DOHH2 (cell line): ENCODE data around the gene RAI1.
A peak's percentile ranks its signal among the peaks of the same experiment; 100 is the strongest.

Experiments used
- H3F3A ChIP-seq: fragments of 200-600 bp; sonication (generic), shearing (Covaris generic); 2 replicates; pipeline ENCODE4 v1.6.0; 2016; ENCODE audit warnings: antibody characterized with exemption, mild to moderate bottlenecking; ENCODE audit not compliant: control insufficient read depth, insufficient read depth
- H3K27ac ChIP-seq: fragments of 200-600 bp; sonication (generic); 2 replicates; pipeline ENCODE4 v1.5.1; 2014; ENCODE audit warnings: low read depth, mild to moderate bottlenecking, low read length, moderate library complexity
- H3K27me3 ChIP-seq: fragments of 200-600 bp; sonication (generic); 2 replicates; pipeline ENCODE4 v1.6.1; 2014; ENCODE audit warnings: mild to moderate bottlenecking, low read length, mixed read lengths; ENCODE audit not compliant: control insufficient read depth
- H3K36me3 ChIP-seq: fragments of 200-600 bp; sonication (generic); 2 replicates; pipeline ENCODE4 v1.6.1; 2014; ENCODE audit warnings: mild to moderate bottlenecking, low read length, moderate library complexity, mixed read lengths; ENCODE audit not compliant: control insufficient read depth
- H3K4me1 ChIP-seq: fragments of 200-600 bp; sonication (generic); 2 replicates; pipeline ENCODE4 v1.6.1; 2014; ENCODE audit warnings: mild to moderate bottlenecking, low read length, mixed read lengths; ENCODE audit not compliant: control insufficient read depth
- H3K4me2 ChIP-seq: fragments of 200-600 bp; sonication (generic); 2 replicates; pipeline ENCODE4 v1.6.0; 2014; ENCODE audit warnings: mild to moderate bottlenecking, low read length, moderate library complexity
- H3K4me3 ChIP-seq: fragments of 200-600 bp; sonication (generic); 2 replicates; pipeline ENCODE4 v1.5.1; 2014; ENCODE audit warnings: mild to moderate bottlenecking, low read length, mixed read lengths
- H3K79me2 ChIP-seq: fragments of 200-600 bp; sonication (generic); 2 replicates; pipeline ENCODE4 v1.6.1; 2014; ENCODE audit warnings: mild to moderate bottlenecking, low read length, mixed read lengths; ENCODE audit not compliant: control insufficient read depth
- H3K9me2 ChIP-seq: fragments of 200-600 bp; sonication (generic); replicated peaks from 2 replicates; pipeline ENCODE4 v1.6.1; 2014; ENCODE audit warnings: mild to moderate bottlenecking, low read length, mixed read lengths; ENCODE audit not compliant: control insufficient read depth
- H3K9me3 ChIP-seq: fragments of 200-600 bp; sonication (generic); 2 replicates; pipeline ENCODE4 v1.6.1; 2014; ENCODE audit warnings: antibody characterized with exemption, low read length, mixed read lengths; ENCODE audit not compliant: control insufficient read depth, insufficient read depth
- H4K20me1 ChIP-seq: fragments of 200-600 bp; sonication (generic); 2 replicates; pipeline ENCODE4 v1.6.0; 2014; ENCODE audit warnings: low read depth, mild to moderate bottlenecking, antibody characterized with exemption, low read length, moderate library complexity; ENCODE audit not compliant: control insufficient read depth, insufficient read depth
- CTCF ChIP-seq: fragments of 200-600 bp; sonication (generic); IDR thresholded peaks from one replicate; pipeline ENCODE4 v1.5.1; 2014; ENCODE audit warnings: antibody characterized with exemption, mild to moderate bottlenecking, low read depth, low read length; ENCODE audit not compliant: poor library complexity, severe bottlenecking
- EZH2phosphoT487 ChIP-seq: fragments of 200-600 bp; sonication (generic); IDR thresholded peaks from 2 replicates; pipeline ENCODE4 v1.6.1; 2017; ENCODE audit warnings: borderline replicate concordance, mild to moderate bottlenecking, antibody characterized with exemption, low read length, moderate library complexity, mixed read lengths

Gene RAI1

GRCh38 chr17:17679243-17679642 lies 2.0 kb upstream of the RAI1 start:
- Histone ChIP-seq H3K4me1 (peaks cover 44% of the 10 kb centered on the region), H3K79me2 (peaks cover 27% of the 10 kb centered on the region), H3K4me2 (no peak overlapping the region), H3K27ac (no peak overlapping the region), H3K4me3 (no peak overlapping the region), H3K36me3 (peaks cover 14% of the 10 kb centered on the region), H3K9me2 (no peaks in the 10 kb centered on the region), H4K20me1 (0 out of 2 replicates have a peak, but pooled peaks cover 7% of the 10 kb centered on the region), H3K27me3 (no peaks in the 10 kb centered on the region), H3F3A (no peaks in the 10 kb centered on the region; the same call in 1 of the 2 replicates), H3K9me3 (no peaks in the 10 kb centered on the region)
- no peak for TF ChIP-seq EZH2phosphoT487
- TF ChIP-seq CTCF: no peak

GRCh38 chr17:17679748-17680147 lies 1.5 kb upstream of the RAI1 start:
- Histone ChIP-seq H3K9me2 (no peaks in the 10 kb centered on the region), H3K4me1 (peaks cover 47% of the 10 kb centered on the region), H3K36me3 (peaks cover 17% of the 10 kb centered on the region), H3K27me3 (no peaks in the 10 kb centered on the region), H3F3A (no peaks in the 10 kb centered on the region; the same call in 1 of the 2 replicates), H3K4me3 (no peak overlapping the region), H3K27ac (no peak overlapping the region), H3K79me2 (peaks cover 32% of the 10 kb centered on the region), H3K9me3 (no peaks in the 10 kb centered on the region), H4K20me1 (0 out of 2 replicates have a peak, but pooled peaks cover 7% of the 10 kb centered on the region), H3K4me2 (no peak overlapping the region)
- TF ChIP-seq CTCF (no peak), EZH2phosphoT487 (no peak)

GRCh38 chr17:17680477-17681186 lies 626 bp upstream of the RAI1 start:
- Histone ChIP-seq H3K4me2 (peak overlapping the region; percentile 43), H3K27ac (no peak overlapping the region), H3K4me1 (peaks cover 53% of the 10 kb centered on the region), H3K4me3 (peak overlapping the region; percentile 75), H3F3A (no peaks in the 10 kb centered on the region; the same call in 1 of the 2 replicates), H3K9me3 (no peaks in the 10 kb centered on the region), H3K27me3 (no peaks in the 10 kb centered on the region), H4K20me1 (peaks cover 14% of the 10 kb centered on the region), H3K79me2 (peaks cover 41% of the 10 kb centered on the region), H3K9me2 (no peaks in the 10 kb centered on the region), H3K36me3 (peaks cover 26% of the 10 kb centered on the region)
- no peak for TF ChIP-seq EZH2phosphoT487
- no peak for TF ChIP-seq CTCF
